ENCODE measurements around the gene ARID4A. TPM values are rescaled to one million over a fixed set of nuclear protein-coding genes. Genes with fewer than 3 reads are reported as not detected.

ARID4A gene
- total and polyA plus RNA-seq, 2 of the 13 experiments (the other 11 are each of a cell fraction or from before 2014, with no cell fraction given), result 7.2 to 9.7 TPM

- TF ChIP-seq ZBTB49 (CRISPR knock-in tag; IDR thresholded peaks at IDR 0.05; ENCODE audit: borderline replicate concordance) (no peak), ZNF639 (CRISPR knock-in tag; conservative IDR thresholded peaks at IDR 0.05) (0 out of 2 replicates have a peak, but pooled peaks have one; percentile 13), ZNF607 (CRISPR knock-in tag; IDR thresholded peaks at IDR 0.05; ENCODE audit: borderline replicate concordance) (peak; percentile 85; the same call in 1 of the 2 replicates), CREBL2 (CRISPR knock-in tag; IDR thresholded peaks at IDR 0.05; ENCODE audit: borderline replicate concordance) (no peak; the same call in 1 of the 2 replicates), ZNF207 (IDR thresholded peaks at IDR 0.05; ENCODE audit: borderline replicate concordance) (no peak), ZNF407 (CRISPR knock-in tag; IDR thresholded peaks at IDR 0.05; ENCODE audit: not compliant biosample characterization) (no peak), ZNF616 (CRISPR knock-in tag; IDR thresholded peaks at IDR 0.05; ENCODE audit: low read depth) (no peak; the same call in 1 of the 2 replicates), ZNF280D (CRISPR knock-in tag; IDR thresholded peaks at IDR 0.05) (no peak), ZNF777 (CRISPR knock-in tag; IDR thresholded peaks at IDR 0.05) (peak; percentile 46; the same call in 1 of the 2 replicates), CENPT (CRISPR knock-in tag; IDR thresholded peaks at IDR 0.05; ENCODE audit: low read depth) (no peak)
Observed at GRCh38 chr14:58395812-58396788, 97.7 kb downstream of the ARID4A start, which contains the start of gene TOMM20L (continued).

All from HepG2 (cell line).